Kidney epithelial cell (primary cell): ENCODE measurements around the gene CD37. TPM values are rescaled to one million over a fixed set of nuclear protein-coding genes. Genes with fewer than 3 reads are reported as not detected.

ENCODE experiments used
- DNase-seq: peaks from one replicate; pipeline ENCODE4 v3.0.0-alpha.2; 2010; ENCODE audit warnings: low read depth
- H3K27me3 ChIP-seq: 2 replicates; pipeline ENCODE4 v1.6.0; 2011; ENCODE audit warnings: low read length; ENCODE audit not compliant: control insufficient read depth, insufficient read depth
- H3K36me3 ChIP-seq: 2 replicates; pipeline ENCODE4 v1.5.1; 2011; ENCODE audit warnings: low read length; ENCODE audit not compliant: control insufficient read depth, insufficient read depth
- H3K4me3 ChIP-seq: 2 replicates; pipeline ENCODE4 v1.5.1; 2011; ENCODE audit warnings: low read depth, mild to moderate bottlenecking, control low read depth, low read length
- CTCF ChIP-seq: IDR thresholded peaks from 2 replicates; pipeline ENCODE4 v1.5.1; 2011; ENCODE audit warnings: mild to moderate bottlenecking, moderate library complexity, low read length, control low read depth, inconsistent platforms; ENCODE audit not compliant: insufficient read depth, poor library complexity, severe bottlenecking
- total RNA-seq: library from RNA; depleted of rRNA; stranded (reverse); fragments of >200 nt; gene quantifications from 2 replicates; pipeline ENCODE4 v1.2.3, GENCODE V29; 2015

CD37 gene
- total RNA-seq, 1 donor from 2014 or later, result not detected

GRCh38 chr19:49333811-49334288 is 1.4 kb upstream of the CD37 start:
- DNase-seq, result no peak
- H3K4me3 ChIP-seq, result no peak overlapping the region
- no peaks in the 10 kb centered on the region for H3K36me3 ChIP-seq
- TF ChIP-seq CTCF, result no peak
- H3K27me3 ChIP-seq, result peaks cover 10% of the 10 kb centered on the region

GRCh38 chr19:49335784-49336481 is 727 bp downstream of the CD37 start:
- peaks cover 13% of the 10 kb centered on the region for H3K27me3 ChIP-seq
- peaks cover 1% of the 10 kb centered on the region for H3K36me3 ChIP-seq
- no peak for TF ChIP-seq CTCF
- DNase-seq, result no peak
- no peak overlapping the region for H3K4me3 ChIP-seq

GRCh38 chr19:49336482-49337266 is 1.5 kb downstream of the CD37 start:
- Histone ChIP-seq H3K36me3 (peaks cover 1% of the 10 kb centered on the region), H3K27me3 (peaks cover 13% of the 10 kb centered on the region), H3K4me3 (no peak overlapping the region)
- no peak for DNase-seq
- no peak for TF ChIP-seq CTCF

- no peak overlapping the region for H3K4me3 ChIP-seq
- DNase-seq, result no peak
- TF ChIP-seq CTCF, result no peak
- peaks cover 13% of the 10 kb centered on the region for H3K27me3 ChIP-seq
- peaks cover 1% of the 10 kb centered on the region for H3K36me3 ChIP-seq
Observed at GRCh38 chr19:49337267-49338022, 2.2 kb downstream of the CD37 start.

- H3K27me3 ChIP-seq, result peaks cover 13% of the 10 kb centered on the region
- H3K36me3 ChIP-seq, result peaks cover 1% of the 10 kb centered on the region
- TF ChIP-seq CTCF, result no peak
- no peak overlapping the region for H3K4me3 ChIP-seq
- DNase-seq, result no peak
Observed at GRCh38 chr19:49338023-49338677, 2.9 kb downstream of the CD37 start.
